Body of pancreas (tissue), 4 donors: Measurements from ENCODE around the gene CTBP1. TPM values are rescaled to one million over a fixed set of nuclear protein-coding genes. Genes with fewer than 3 reads are reported as not detected.

ENCODE experiments used
- ATAC-seq: fragments of 150-250 bp; one replicate; pipeline ENCODE4 v1.9.1; 2016
- DNase-seq, 4 donors: peaks; one replicate each; pipeline ENCODE4 v3.0.0-alpha.2; 2019
- H3K27ac ChIP-seq, 4 donors: fragments of 200-600 bp; sonication (generic); 1 replicate in 3 of 4; 2 replicates in 1 of 4; pipeline versions ENCODE4 v1.5.1 to v1.6.1; 2016 to 2019; ENCODE audit warnings: mild to moderate bottlenecking in 1 of 4, mixed read lengths in 1 of 4, moderate library complexity in 1 of 4
- H3K27me3 ChIP-seq, 2 donors: fragments of 200-600 bp; sonication (generic); one replicate each; pipeline ENCODE4 v1.6.0; 2016; ENCODE audit warnings: mild to moderate bottlenecking in 1 of 2
- H3K36me3 ChIP-seq, 2 donors: fragments of 200-600 bp; sonication (generic); replicated peaks in 1 of 2; 2 replicates each; pipeline ENCODE4 v1.5.1; 2016; ENCODE audit warnings: low read depth in 2 of 2; ENCODE audit not compliant: insufficient read depth in 1 of 2
- H3K4me1 ChIP-seq: fragments of 200-600 bp; sonication (generic); one replicate; pipeline ENCODE4 v1.6.0; 2016
- H3K4me3 ChIP-seq, 2 donors: fragments of 200-600 bp; sonication (generic); 1 replicate in 1 of 2; 2 replicates in 1 of 2; pipeline ENCODE4 v1.5.1; 2016 to 2019
- H3K9me3 ChIP-seq, 3 donors: fragments of 200-600 bp; sonication (generic); 1 replicate in 2 of 3; 2 replicates in 1 of 3; pipeline ENCODE4 v1.5.1; 2016
- CTCF ChIP-seq, 7 experiments: fragments of 450-650 bp in 4 of 7; fragments of 200-600 bp in 3 of 7; sonication (generic) in 3 of 7; IDR thresholded peaks; one replicate each; pipeline ENCODE4 v1.5.1; 2016 to 2019; ENCODE audit warnings: antibody characterized with exemption in 7 of 7
- POLR2A ChIP-seq, 3 donors: fragments of 450-650 bp; IDR thresholded peaks; one replicate each; pipeline ENCODE4 v1.6.1; 2016; ENCODE audit warnings: antibody characterized with exemption in 3 of 3, mild to moderate bottlenecking in 2 of 3
- WGBS, 2 donors: methylation state at CpG; one replicate each; pipeline ENCODE4 v1.1.5; 2017; 5-methylcytosine and 5-hydroxymethylcytosine counted together
- intact Hi-C: fragments of 100-400 bp; cut with DNase I; formaldehyde crosslinking; loops from one replicate; pipeline ENCODE4 v1.15.1; 2023
- total RNA-seq, 2 donors: library from RNA; depleted of rRNA; stranded (reverse); fragments of >200 nt; gene quantifications; one replicate each; pipeline ENCODE4 v1.1.0, GENCODE V29; 2016

CTBP1 gene
- total RNA-seq, 2 donors from 2014 or later = 148 to 458 TPM

GRCh38 chr4:1203026-1203616 is 45.8 kb downstream of the CTBP1 start:
- TF ChIP-seq CTCF (IDR thresholded peaks at IDR 0.05) = no peak
- no peak for TF ChIP-seq POLR2A (IDR thresholded peaks at IDR 0.05)
- Histone ChIP-seq H3K27ac (peak overlapping the region in 2 of 4 donors; percentile 55 to 60), H3K27me3 (no peaks in the 10 kb centered on the region), H3K9me3 (no peaks in the 10 kb centered on the region), H3K36me3 (no peaks in the 10 kb centered on the region), H3K4me3 (no peak overlapping the region), H3K4me1 (peaks cover 5% of the 10 kb centered on the region)
- peak in 2 of 4 donors; percentile 1 to 7 for DNase-seq
- 82 to 85% methylated on average over 12 to 13 of the region's 13 CpGs for WGBS, 2 donors
- no peak for ATAC-seq
- intact Hi-C loops = no loop called here

GRCh38 chr4:1202526-1203011 is 46.4 kb downstream of the CTBP1 start:
- H3K9me3 ChIP-seq = no peaks in the 10 kb centered on the region
- 85 to 96% methylated on average over 5 to 18 of the region's 19 CpGs for WGBS, 2 donors
- H3K4me1 ChIP-seq = no peaks in the 10 kb centered on the region
- no peak overlapping the region for H3K4me3 ChIP-seq
- peak in 1 of 4 donors; percentile 9 for DNase-seq
- TF ChIP-seq POLR2A (IDR thresholded peaks at IDR 0.05) (no peak), CTCF (IDR thresholded peaks at IDR 0.05) (no peak)
- no peaks in the 10 kb centered on the region for H3K27me3 ChIP-seq
- H3K36me3 ChIP-seq = no peaks in the 10 kb centered on the region
- ATAC-seq = no peak
- H3K27ac ChIP-seq = peak overlapping the region in 2 of 4 donors; percentile 55 to 60
- intact Hi-C loops = no loop called here

- H3K36me3 ChIP-seq = no peaks in the 10 kb centered on the region
- H3K4me3 ChIP-seq = no peak overlapping the region
- H3K4me1 ChIP-seq = no peaks in the 10 kb centered on the region
- no peaks in the 10 kb centered on the region for H3K9me3 ChIP-seq
- DNase-seq = peak; percentile 35 to 77 (median 52)
- intact Hi-C loops = no loop called here
- WGBS, 2 donors = 71 to 80% methylated on average over 22 to 26 of the region's 26 CpGs
- ATAC-seq = peak; percentile 30
- H3K27me3 ChIP-seq = no peaks in the 10 kb centered on the region
- peak overlapping the region in 2 of 4 donors; percentile 55 to 70 for H3K27ac ChIP-seq
- TF ChIP-seq CTCF (IDR thresholded peaks at IDR 0.05) (no peak), POLR2A (IDR thresholded peaks at IDR 0.05) (peak in 1 of 3 donors; percentile 6)
Observed at GRCh38 chr4:1201851-1202525, 46.9 kb downstream of the CTBP1 start.

GRCh38 chr4:1200425-1201035 is 48.4 kb downstream of the CTBP1 start:
- TF ChIP-seq POLR2A (IDR thresholded peaks at IDR 0.05) (no peak), CTCF (IDR thresholded peaks at IDR 0.05) (no peak)
- Histone ChIP-seq H3K4me1 (no peaks in the 10 kb centered on the region), H3K27me3 (no peaks in the 10 kb centered on the region), H3K36me3 (no peaks in the 10 kb centered on the region), H3K27ac (peak overlapping the region in 2 of 4 donors; percentile 55 to 70), H3K9me3 (no peaks in the 10 kb centered on the region), H3K4me3 (no peak overlapping the region)
- no peak for ATAC-seq
- intact Hi-C loops = no loop called here
- peak; percentile 18 to 41 (median 29) for DNase-seq
- 54 to 64% methylated on average over 13 to 18 of the region's 20 CpGs for WGBS, 2 donors
